Gastroesophageal sphincter (tissue), 4 donors: ENCODE measurements around the gene SOX13. TPM values are rescaled to one million over a fixed set of nuclear protein-coding genes. Genes with fewer than 3 reads are reported as not detected.
A peak's percentile ranks its signal among the peaks of the same experiment; 100 is the strongest.

ENCODE experiments used
- ATAC-seq: fragments of 150-250 bp; one replicate; pipeline ENCODE4 v1.9.1; 2016; ENCODE audit warnings: mild to moderate bottlenecking, moderate library complexity
- H3K27ac ChIP-seq, 4 donors: fragments of 200-600 bp; sonication (generic) in 3 of 4; 1 replicate in 3 of 4; 2 replicates in 1 of 4; pipeline ENCODE4 v1.5.1; 2016 to 2019
- H3K27me3 ChIP-seq: fragments of 200-600 bp; sonication (generic); one replicate; pipeline ENCODE4 v1.5.1; 2019
- H3K36me3 ChIP-seq, 2 donors: fragments of 200-600 bp; sonication (generic); one replicate each; pipeline ENCODE4 v1.5.1; 2019; ENCODE audit warnings: control low read depth in 1 of 2
- H3K4me1 ChIP-seq, 3 donors: fragments of 200-600 bp; sonication (generic); 1 replicate in 2 of 3; 2 replicates in 1 of 3; pipeline ENCODE4 v1.5.1; 2016 to 2019; ENCODE audit warnings: control low read depth in 2 of 3
- H3K4me3 ChIP-seq, 2 donors: fragments of 200-600 bp; sonication (generic); one replicate each; pipeline ENCODE4 v1.5.1; 2019; ENCODE audit warnings: mild to moderate bottlenecking in 1 of 2, moderate library complexity in 1 of 2
- H3K9me3 ChIP-seq, 3 donors: fragments of 200-600 bp; sonication (generic); one replicate each; pipeline ENCODE4 v1.5.1; 2017 to 2019; ENCODE audit warnings: control low read depth in 2 of 3
- EP300 ChIP-seq: sonication (generic); formaldehyde crosslinking; IDR thresholded peaks from one replicate; pipeline ENCODE4 v1.6.1; 2017; ENCODE audit warnings: antibody characterized with exemption, mild to moderate bottlenecking
- POLR2A ChIP-seq, 2 donors: fragments of 450-650 bp; IDR thresholded peaks; one replicate each; pipeline ENCODE4 v1.6.1; 2017; ENCODE audit warnings: antibody characterized with exemption in 2 of 2, mild to moderate bottlenecking in 2 of 2, moderate library complexity in 1 of 2
- POLR2AphosphoS5 ChIP-seq: sonication (generic); formaldehyde crosslinking; IDR thresholded peaks from one replicate; pipeline ENCODE4 v1.6.1; 2017; ENCODE audit warnings: antibody characterized with exemption
- WGBS, 2 donors: methylation state at CpG; one replicate each; pipeline ENCODE4 v1.1.5; 2018; ENCODE audit warnings: low coverage in 1 of 2; 5-methylcytosine and 5-hydroxymethylcytosine counted together
- total RNA-seq, 4 donors: library from RNA; depleted of rRNA; stranded (reverse); fragments of >200 nt; gene quantifications; one replicate each; pipeline ENCODE4 v1.1.0, GENCODE V29; 2016
- TF ChIP-seq, protein P1 (sequence below), 4 experiments: fragments of 200-600 bp in 2 of 4; fragments of 450-650 bp in 2 of 4; sonication (generic) in 1 of 4; IDR thresholded peaks; one replicate each; pipeline ENCODE4 v1.5.1; 2017 to 2019; ENCODE audit warnings: antibody characterized with exemption in 4 of 4, mild to moderate bottlenecking in 2 of 4, moderate library complexity in 2 of 4

The SOX13 gene
- total RNA-seq, 4 donors from 2014 or later = 15.3 to 20.4 (median 17.3) TPM

DNA sequence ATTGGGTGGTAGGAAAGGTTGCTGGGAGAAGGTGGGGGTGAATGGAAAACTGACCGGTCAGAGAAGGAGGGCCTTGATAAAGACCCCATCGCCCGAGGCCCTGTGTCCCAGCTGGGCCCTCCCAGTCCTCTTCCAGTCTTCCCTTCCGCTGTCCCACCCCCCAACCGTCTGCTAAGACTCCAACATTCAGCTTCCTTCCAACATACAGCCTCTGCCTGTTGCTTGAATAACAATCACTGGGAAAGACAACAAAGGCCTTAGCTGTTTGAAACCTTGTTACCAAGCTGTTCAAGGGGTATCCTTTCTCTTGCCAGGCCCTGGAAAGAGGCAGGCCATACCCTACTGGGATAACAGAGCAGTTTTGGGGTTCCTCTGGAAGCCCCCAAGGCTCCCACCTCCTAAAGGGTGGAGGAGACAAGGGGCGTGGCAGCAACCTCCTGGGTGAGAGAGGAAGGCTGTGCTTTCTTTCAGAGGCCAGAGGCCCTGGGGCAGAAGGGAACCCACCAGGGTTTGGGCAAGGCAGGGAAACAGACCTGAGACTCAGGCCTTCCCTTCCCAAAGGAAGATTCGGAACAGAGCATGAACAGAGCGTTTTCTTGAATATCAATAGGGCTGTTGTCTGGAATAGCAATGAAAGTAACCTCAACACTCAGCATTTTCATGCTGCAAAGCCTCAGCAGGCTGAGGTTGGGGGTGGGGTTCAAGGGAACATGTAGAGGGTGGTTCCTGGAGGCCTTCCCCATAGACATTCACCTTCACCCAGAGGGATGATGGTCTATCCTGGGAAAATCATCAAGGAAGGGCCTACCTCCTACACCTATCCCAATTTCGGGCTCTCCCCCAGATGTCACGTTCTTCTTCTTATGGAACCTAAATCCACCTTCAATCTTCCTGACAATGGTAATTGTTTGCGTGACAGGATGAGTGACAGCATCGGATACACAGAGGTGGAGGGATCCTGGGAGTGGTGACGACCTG is 74.8 kb downstream of the SOX13 start:
- TF ChIP-seq, protein P1, sequence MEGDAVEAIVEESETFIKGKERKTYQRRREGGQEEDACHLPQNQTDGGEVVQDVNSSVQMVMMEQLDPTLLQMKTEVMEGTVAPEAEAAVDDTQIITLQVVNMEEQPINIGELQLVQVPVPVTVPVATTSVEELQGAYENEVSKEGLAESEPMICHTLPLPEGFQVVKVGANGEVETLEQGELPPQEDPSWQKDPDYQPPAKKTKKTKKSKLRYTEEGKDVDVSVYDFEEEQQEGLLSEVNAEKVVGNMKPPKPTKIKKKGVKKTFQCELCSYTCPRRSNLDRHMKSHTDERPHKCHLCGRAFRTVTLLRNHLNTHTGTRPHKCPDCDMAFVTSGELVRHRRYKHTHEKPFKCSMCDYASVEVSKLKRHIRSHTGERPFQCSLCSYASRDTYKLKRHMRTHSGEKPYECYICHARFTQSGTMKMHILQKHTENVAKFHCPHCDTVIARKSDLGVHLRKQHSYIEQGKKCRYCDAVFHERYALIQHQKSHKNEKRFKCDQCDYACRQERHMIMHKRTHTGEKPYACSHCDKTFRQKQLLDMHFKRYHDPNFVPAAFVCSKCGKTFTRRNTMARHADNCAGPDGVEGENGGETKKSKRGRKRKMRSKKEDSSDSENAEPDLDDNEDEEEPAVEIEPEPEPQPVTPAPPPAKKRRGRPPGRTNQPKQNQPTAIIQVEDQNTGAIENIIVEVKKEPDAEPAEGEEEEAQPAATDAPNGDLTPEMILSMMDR (IDR thresholded peaks at IDR 0.05) = no peak
- no peak for TF ChIP-seq EP300
- TF ChIP-seq POLR2A (IDR thresholded peaks at IDR 0.05) = no peak
- TF ChIP-seq POLR2AphosphoS5 = no peak
- no peak for ATAC-seq
- H3K27me3 ChIP-seq = peaks cover 19% of the 10 kb centered on the region
- peaks cover 0 to 21% of the 10 kb centered on the region in 2 donors for H3K36me3 ChIP-seq
- WGBS, 2 donors = 76% methylated on average over 5 of the region's 13 CpGs; no CpG with 5 or more reads in 1 of the 2 donors
- no peak overlapping the region for H3K27ac ChIP-seq
- H3K4me3 ChIP-seq = no peak overlapping the region
- no peaks in the 10 kb centered on the region for H3K9me3 ChIP-seq
- H3K4me1 ChIP-seq = peaks cover 0 to 26% (median 13%) of the 10 kb centered on the region in 3 donors

DNA sequence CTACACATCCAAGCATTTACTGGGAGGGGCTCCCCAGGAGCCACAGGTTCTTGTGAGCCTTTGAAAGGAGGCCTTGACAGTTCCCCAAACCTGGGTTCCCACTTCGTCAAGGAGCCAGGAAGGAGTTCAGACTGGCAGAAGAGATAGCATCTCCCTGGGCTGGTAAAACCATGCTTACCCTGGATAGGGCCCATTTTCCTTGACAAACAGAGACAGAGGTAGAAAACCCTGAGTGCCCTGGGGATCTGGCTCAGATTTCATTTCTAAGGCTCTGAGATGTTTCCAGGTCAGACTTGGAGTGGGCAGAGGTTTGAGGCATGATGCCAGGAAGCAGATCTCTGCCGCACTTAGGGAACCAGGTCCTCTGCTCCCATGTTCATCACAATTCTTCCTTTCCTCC is 76.2 kb downstream of the SOX13 start:
- TF ChIP-seq POLR2AphosphoS5 = no peak
- TF ChIP-seq EP300 = no peak
- Histone ChIP-seq H3K9me3 (no peaks in the 10 kb centered on the region), H3K4me3 (no peak overlapping the region), H3K4me1 (peaks cover 0 to 29% (median 13%) of the 10 kb centered on the region in 3 donors), H3K27me3 (peaks cover 33% of the 10 kb centered on the region), H3K27ac (no peak overlapping the region), H3K36me3 (peaks cover 0 to 13% of the 10 kb centered on the region in 2 donors)
- 89% methylated on average over 1 of the region's 2 CpGs; no CpG with 5 or more reads in 1 of the 2 donors for WGBS, 2 donors
- no peak for ATAC-seq

DNA sequence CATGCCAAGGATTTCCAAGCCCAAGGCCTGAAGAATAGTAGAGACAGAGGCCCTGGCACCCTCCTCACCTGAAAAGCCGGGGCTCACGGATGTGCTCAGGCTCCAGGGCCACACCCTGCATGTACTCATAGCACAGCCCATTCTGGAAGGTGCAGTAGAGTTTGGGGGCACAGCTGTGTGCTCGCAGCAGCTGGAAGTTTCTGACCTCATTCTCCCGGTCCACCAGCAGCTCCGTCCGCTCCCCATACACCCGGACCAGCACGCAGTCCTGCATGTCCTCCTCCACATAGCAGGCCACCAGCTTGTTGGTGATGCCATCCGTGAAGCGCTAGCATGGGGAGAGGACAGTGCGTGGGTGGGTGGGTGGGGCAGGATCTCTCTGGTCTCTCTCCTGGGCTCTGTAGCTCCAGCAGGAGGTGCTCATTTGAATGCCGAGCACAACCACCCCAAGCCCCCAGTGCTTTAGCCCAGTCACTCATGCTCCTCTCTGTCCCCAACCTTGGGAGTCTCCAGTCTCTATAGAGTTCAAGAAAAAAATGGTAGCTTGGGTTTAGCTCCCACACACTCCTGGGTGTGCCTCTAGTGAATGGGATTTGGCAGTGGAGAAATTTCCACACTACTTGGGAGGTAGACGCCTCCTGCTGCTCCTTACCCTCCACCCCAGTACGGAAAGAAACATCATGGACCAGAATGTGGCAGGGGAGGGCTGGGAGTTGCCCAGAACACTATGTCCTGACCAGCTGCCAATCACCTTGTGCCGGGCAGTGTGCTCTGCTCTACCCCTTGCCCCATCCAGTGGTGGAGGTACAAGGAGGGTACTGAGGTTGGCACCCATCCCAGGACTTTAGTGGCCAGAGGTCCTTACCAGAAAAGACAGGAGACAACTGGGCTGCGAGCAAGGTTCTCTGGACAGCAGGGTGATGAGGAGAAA is 77.0 kb downstream of the SOX13 start:
- peaks cover 41% of the 10 kb centered on the region for H3K27me3 ChIP-seq
- 100% methylated on average over 2 to 3 of the region's 16 CpGs for WGBS, 2 donors
- H3K36me3 ChIP-seq = peaks cover 0 to 13% of the 10 kb centered on the region in 2 donors
- peaks cover 0 to 29% (median 13%) of the 10 kb centered on the region in 3 donors for H3K4me1 ChIP-seq
- peak overlapping the region in 3 of 4 donors; percentile 78 to 86 (median 84) for H3K27ac ChIP-seq
- no peaks in the 10 kb centered on the region for H3K9me3 ChIP-seq
- TF ChIP-seq, protein P1 (IDR thresholded peaks at IDR 0.05) = no peak
- peak; percentile 19 for TF ChIP-seq POLR2AphosphoS5
- H3K4me3 ChIP-seq = peak overlapping the region in 1 of 2 donors; percentile 75
- ATAC-seq = peak; percentile 47

DNA sequence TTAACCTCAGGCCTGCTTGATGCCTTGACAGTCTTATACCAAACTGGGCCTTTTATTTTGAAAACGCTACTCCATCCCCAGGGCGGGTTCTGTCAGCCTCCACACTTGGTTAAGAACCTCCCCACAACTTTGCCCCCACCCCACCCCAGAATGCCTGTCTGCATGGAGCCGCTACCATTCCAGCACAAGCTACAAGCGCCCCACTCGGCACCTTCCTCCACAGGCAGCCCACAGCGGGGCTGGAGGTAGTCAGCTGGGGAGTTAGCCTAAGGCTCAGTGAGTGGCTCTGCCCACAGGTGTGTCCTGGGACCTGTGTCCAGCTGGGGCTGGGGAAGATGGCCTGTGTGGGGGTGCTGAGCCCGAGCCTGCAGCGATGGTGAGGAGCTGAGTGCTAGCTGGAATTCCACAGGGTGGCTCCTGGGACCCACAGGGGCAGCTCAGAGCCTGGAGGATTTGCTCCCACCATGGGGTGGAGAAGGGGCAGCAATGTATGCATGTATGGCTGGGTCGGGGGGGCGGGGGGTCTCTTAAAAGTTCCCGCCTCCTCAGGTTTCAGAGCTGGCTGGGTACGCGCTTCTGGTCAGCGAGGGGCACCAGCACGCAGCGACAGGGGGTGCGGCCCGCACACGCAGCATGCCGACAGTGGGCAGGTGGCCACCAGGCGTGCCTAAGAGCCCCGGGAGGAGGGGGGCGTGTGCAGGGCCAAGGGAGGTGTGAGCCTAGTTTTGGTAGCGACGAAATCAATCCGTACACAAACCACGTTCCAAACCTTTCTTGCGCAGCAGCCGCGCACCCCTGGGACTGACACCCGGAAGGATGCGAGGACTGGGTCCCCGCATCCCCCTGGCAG is 78.0 kb downstream of the SOX13 start:
- 61% methylated on average over 5 of the region's 33 CpGs; no CpG with 5 or more reads in 1 of the 2 donors for WGBS, 2 donors
- Histone ChIP-seq H3K9me3 (no peaks in the 10 kb centered on the region), H3K27ac (peak overlapping the region in 3 of 4 donors; percentile 78 to 86 (median 84)), H3K27me3 (peaks cover 51% of the 10 kb centered on the region), H3K4me3 (peak overlapping the region; percentile 46 to 75), H3K36me3 (peaks cover 0 to 8% of the 10 kb centered on the region in 2 donors), H3K4me1 (peaks cover 0 to 29% (median 13%) of the 10 kb centered on the region in 3 donors)
- no peak for TF ChIP-seq EP300
- TF ChIP-seq, protein P1 (IDR thresholded peaks at IDR 0.05) = no peak
- TF ChIP-seq POLR2A (IDR thresholded peaks at IDR 0.05) = no peak
- TF ChIP-seq POLR2AphosphoS5 = no peak
- peak; percentile 35 for ATAC-seq
